HepG2 (cell line): Measurements from ENCODE around the gene NCOA5. TPM values are rescaled to one million over a fixed set of nuclear protein-coding genes. Genes with fewer than 3 reads are reported as not detected.

Experiments used
- ATF7 ChIP-seq, 2 experiments: fragments of 450-650 bp in 1 of 2; sonication (generic) in 1 of 2; formaldehyde crosslinking in 1 of 2; IDR thresholded peaks; 2 replicates each; pipeline versions ENCODE4 v1.4.0 to v1.6.1; 2016 to 2020; ENCODE audit warnings: antibody characterized with exemption in 1 of 2, mild to moderate bottlenecking in 1 of 2, missing genetic modification reagents in 1 of 2
- DR1 ChIP-seq: sonication (generic); formaldehyde crosslinking; IDR thresholded peaks from 2 replicates; pipeline ENCODE4 v1.8.0; 2021; ENCODE audit warnings: mild to moderate bottlenecking, missing genetic modification reagents, inconsistent platforms
- MEIS1 ChIP-seq: sonication (generic); formaldehyde crosslinking; IDR thresholded peaks from 2 replicates; pipeline ENCODE4 v1.9.0; 2021; ENCODE audit warnings: mild to moderate bottlenecking, missing genetic modification reagents, moderate library complexity, borderline replicate concordance
- RAD51 ChIP-seq: fragments of 450-650 bp; IDR thresholded peaks from 2 replicates; pipeline ENCODE4 v1.6.1; 2016; ENCODE audit warnings: borderline replicate concordance
- RFXANK ChIP-seq: IDR thresholded peaks from 2 replicates; pipeline ENCODE4 v1.6.1; 2016
- SMAD9 ChIP-seq: sonication (generic); formaldehyde crosslinking; IDR thresholded peaks from 2 replicates; pipeline ENCODE4 v1.5.1; 2020; ENCODE audit warnings: mild to moderate bottlenecking, missing genetic modification reagents
- THYN1 ChIP-seq: sonication (generic); formaldehyde crosslinking; IDR thresholded peaks from 2 replicates; pipeline ENCODE4 v1.8.1; 2023; ENCODE audit warnings: low read depth, mild to moderate bottlenecking, moderate library complexity, missing genetic modification reagents, borderline replicate concordance
- TOE1 ChIP-seq: sonication (generic); formaldehyde crosslinking; IDR thresholded peaks from 2 replicates; pipeline ENCODE4 v1.4.0; 2020; ENCODE audit warnings: mild to moderate bottlenecking, missing genetic modification reagents
- TOPORS ChIP-seq: sonication (generic); formaldehyde crosslinking; IDR thresholded peaks from 2 replicates; pipeline ENCODE4 v1.8.0; 2023; ENCODE audit warnings: mild to moderate bottlenecking, missing genetic modification reagents
- ZBTB21 ChIP-seq: sonication (generic); formaldehyde crosslinking; IDR thresholded peaks from 2 replicates; pipeline ENCODE4 v1.4.0; 2020; ENCODE audit warnings: missing genetic modification reagents
- ZNF383 ChIP-seq: sonication (generic); formaldehyde crosslinking; IDR thresholded peaks from 2 replicates; pipeline ENCODE4 v1.4.0; 2020; ENCODE audit warnings: missing genetic modification reagents, mild to moderate bottlenecking, borderline replicate concordance
- ZNF598 ChIP-seq: sonication (generic); formaldehyde crosslinking; IDR thresholded peaks from 2 replicates; pipeline ENCODE4 v1.5.1; 2020; ENCODE audit warnings: mild to moderate bottlenecking, missing genetic modification reagents, borderline replicate concordance
- ZNF768 ChIP-seq: sonication (generic); formaldehyde crosslinking; IDR thresholded peaks from 2 replicates; pipeline ENCODE4 v1.4.0; 2020; ENCODE audit warnings: missing genetic modification reagents
- ZSCAN21 ChIP-seq: sonication (generic); formaldehyde crosslinking; IDR thresholded peaks from 2 replicates; pipeline ENCODE4 v1.8.0; 2022; ENCODE audit warnings: mild to moderate bottlenecking, missing genetic modification reagents, moderate library complexity, borderline replicate concordance
- polyA plus RNA-seq, 8 experiments: library from polyadenylated mRNA; depleted of rRNA in 3 of 8; stranded (reverse) in 7 of 8; unstranded in 1 of 8; fragments of >200 nt; fragmentation: Illumina TruSeq in 4 of 8; extraction: Trizol in 4 of 8; gene quantifications; 2 replicates each; pipeline versions ENCODE4 v1.2.1 to v1.2.3, GENCODE V29; 2011 to 2016; ENCODE audit warnings: low read depth in 4 of 8, missing spikeins in 1 of 8, mixed read lengths in 1 of 8; ENCODE audit not compliant: insufficient read depth in 1 of 8
- total RNA-seq, 5 experiments: library from RNA; depleted of rRNA; stranded (reverse); fragments of >200 nt; fragmentation: Illumina TruSeq; extraction: Trizol; gene quantifications; 2 replicates each; pipeline ENCODE4 v1.2.3, GENCODE V29; 2016; ENCODE audit warnings: low read depth in 1 of 5
- TF ChIP-seq, protein P1 (sequence below): sonication (generic); formaldehyde crosslinking; IDR thresholded peaks from 2 replicates; pipeline ENCODE4 v1.8.0; 2022; ENCODE audit warnings: missing genetic modification reagents, mild to moderate bottlenecking, moderate library complexity, borderline replicate concordance
- TF ChIP-seq, protein P2 (sequence below): sonication (generic); formaldehyde crosslinking; IDR thresholded peaks from 2 replicates; pipeline ENCODE4 v1.9.0; 2021; ENCODE audit warnings: missing genetic modification reagents, mild to moderate bottlenecking, borderline replicate concordance

NCOA5 gene
- total and polyA plus RNA-seq, 2 of the 13 experiments (the other 11 are each of a cell fraction or from before 2014, with no cell fraction given) = 16.5 to 28.4 TPM

DNA sequence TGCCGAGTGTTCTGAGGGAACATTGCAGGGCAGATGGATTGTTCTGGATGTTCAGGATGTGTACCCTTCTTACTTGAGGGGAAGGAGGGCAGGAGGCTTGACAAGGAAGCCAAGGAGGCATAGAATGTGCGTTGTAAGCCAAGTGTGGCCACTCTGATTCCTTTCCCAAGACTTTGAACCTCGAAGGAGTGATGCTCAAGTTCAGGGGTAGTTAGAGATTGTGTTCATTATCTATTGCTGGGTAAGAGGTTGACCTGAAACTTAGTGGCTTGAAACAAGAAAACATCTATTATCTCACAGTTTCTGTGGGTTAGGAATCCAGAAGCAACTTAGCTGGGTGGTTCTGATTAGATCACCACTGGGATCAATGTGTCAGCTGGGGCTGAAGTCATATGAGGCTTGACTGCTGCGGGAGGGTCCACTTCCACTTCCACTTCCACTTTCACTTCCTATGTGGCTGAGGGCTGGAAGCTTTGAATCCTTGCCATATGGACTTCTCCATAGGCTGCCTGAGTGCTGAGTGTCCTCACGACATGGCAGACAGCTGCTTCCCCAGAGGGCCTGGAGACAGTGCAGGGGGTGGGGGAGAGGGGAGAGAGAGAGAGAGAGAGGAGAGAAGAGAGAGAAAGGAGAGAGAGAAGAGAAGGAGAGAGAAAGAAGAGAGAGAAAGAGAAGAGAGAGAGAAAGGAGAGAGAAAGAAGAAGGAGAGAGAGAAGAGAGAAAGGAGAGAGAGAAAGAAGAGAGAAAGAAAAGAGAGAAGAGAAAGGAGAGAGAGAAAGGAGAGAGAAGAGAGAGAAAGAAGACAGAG lies 21.5 kb upstream of the NCOA5 start (continued):
- TF ChIP-seq TOE1 (CRISPR knock-in tag) (no peak), SMAD9 (no peak), RAD51 (0 out of 2 replicates have a peak, but pooled peaks have one; percentile 21), ZSCAN21 (CRISPR knock-in tag) (no peak), RFXANK (CRISPR knock-in tag) (no peak), ZNF768 (no peak), THYN1 (CRISPR knock-in tag) (no peak), TOPORS (no peak), ATF7 (IDR thresholded peaks at IDR 0.05) (0 out of 2 replicates have a peak, but pooled peaks have one; percentile 11), ATF7 (CRISPR knock-in tag; IDR thresholded peaks at IDR 0.05) (no peak), ZBTB21 (CRISPR knock-in tag) (no peak), ZNF598 (CRISPR knock-in tag) (no peak), DR1 (CRISPR knock-in tag) (no peak), ZNF383 (CRISPR knock-in tag) (no peak), MEIS1 (no peak)
- TF ChIP-seq, protein P1, sequence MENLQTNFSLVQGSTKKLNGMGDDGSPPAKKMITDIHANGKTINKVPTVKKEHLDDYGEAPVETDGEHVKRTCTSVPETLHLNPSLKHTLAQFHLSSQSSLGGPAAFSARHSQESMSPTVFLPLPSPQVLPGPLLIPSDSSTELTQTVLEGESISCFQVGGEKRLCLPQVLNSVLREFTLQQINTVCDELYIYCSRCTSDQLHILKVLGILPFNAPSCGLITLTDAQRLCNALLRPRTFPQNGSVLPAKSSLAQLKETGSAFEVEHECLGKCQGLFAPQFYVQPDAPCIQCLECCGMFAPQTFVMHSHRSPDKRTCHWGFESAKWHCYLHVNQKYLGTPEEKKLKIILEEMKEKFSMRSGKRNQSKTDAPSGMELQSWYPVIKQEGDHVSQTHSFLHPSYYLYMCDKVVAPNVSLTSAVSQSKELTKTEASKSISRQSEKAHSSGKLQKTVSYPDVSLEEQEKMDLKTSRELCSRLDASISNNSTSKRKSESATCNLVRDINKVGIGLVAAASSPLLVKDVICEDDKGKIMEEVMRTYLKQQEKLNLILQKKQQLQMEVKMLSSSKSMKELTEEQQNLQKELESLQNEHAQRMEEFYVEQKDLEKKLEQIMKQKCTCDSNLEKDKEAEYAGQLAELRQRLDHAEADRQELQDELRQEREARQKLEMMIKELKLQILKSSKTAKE (CRISPR knock-in tag) = no peak
- TF ChIP-seq, protein P2, sequence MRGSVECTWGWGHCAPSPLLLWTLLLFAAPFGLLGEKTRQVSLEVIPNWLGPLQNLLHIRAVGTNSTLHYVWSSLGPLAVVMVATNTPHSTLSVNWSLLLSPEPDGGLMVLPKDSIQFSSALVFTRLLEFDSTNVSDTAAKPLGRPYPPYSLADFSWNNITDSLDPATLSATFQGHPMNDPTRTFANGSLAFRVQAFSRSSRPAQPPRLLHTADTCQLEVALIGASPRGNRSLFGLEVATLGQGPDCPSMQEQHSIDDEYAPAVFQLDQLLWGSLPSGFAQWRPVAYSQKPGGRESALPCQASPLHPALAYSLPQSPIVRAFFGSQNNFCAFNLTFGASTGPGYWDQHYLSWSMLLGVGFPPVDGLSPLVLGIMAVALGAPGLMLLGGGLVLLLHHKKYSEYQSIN (CRISPR knock-in tag) = no peak
